ENCODE data around the gene LNX1. TPM values are rescaled to one million over a fixed set of nuclear protein-coding genes. Genes with fewer than 3 reads are reported as not detected.
"Not testable (repeated sequence)": the region's sequence is repeated elsewhere in the genome, so short reads cannot be mapped to it uniquely, and the experiment has no call there.

The LNX1 gene
- total RNA-seq, 1 donor from 2014 or later, result 26.7 TPM

GRCh38 chr4:53498706-53499105 is 92.6 kb downstream of the LNX1 start:
- no peak for DNase-seq (ENCODE audit: low spot score)

- DNase-seq (ENCODE audit: low spot score), result peak; percentile 51
Observed at GRCh38 chr4:53497487-53498244, 93.6 kb downstream of the LNX1 start.

GRCh38 chr4:53494851-53495250 is 96.4 kb downstream of the LNX1 start:
- no peak for DNase-seq (ENCODE audit: low spot score)

- no peak for DNase-seq (ENCODE audit: low spot score)
Observed at GRCh38 chr4:53490965-53491622, 100.2 kb downstream of the LNX1 start.

- no peak for DNase-seq (ENCODE audit: low spot score)
Observed at GRCh38 chr4:53490161-53490956, 100.9 kb downstream of the LNX1 start.

- no peak for DNase-seq (ENCODE audit: low spot score)
Observed at GRCh38 chr4:53489279-53489889, 101.9 kb downstream of the LNX1 start.

GRCh38 chr4:53487766-53488165 is 103.5 kb downstream of the LNX1 start:
- DNase-seq (ENCODE audit: low spot score), result no peak

GRCh38 chr4:53485658-53486040 is 105.6 kb downstream of the LNX1 start:
- DNase-seq (ENCODE audit: low spot score), result no peak

- DNase-seq (ENCODE audit: low spot score), result no peak
Observed at GRCh38 chr4:53484911-53485657, 106.2 kb downstream of the LNX1 start.

GRCh38 chr4:53483250-53483649 is 108.0 kb downstream of the LNX1 start:
- no peak for DNase-seq (ENCODE audit: low spot score)

- no peak for DNase-seq (ENCODE audit: low spot score)
Observed at GRCh38 chr4:53481586-53481985, 109.7 kb downstream of the LNX1 start.

- no peak for DNase-seq (ENCODE audit: low spot score)
Observed at GRCh38 chr4:53480909-53481308, 110.4 kb downstream of the LNX1 start.

- no peak for DNase-seq (ENCODE audit: low spot score)
Observed at GRCh38 chr4:53479736-53480525, 111.4 kb downstream of the LNX1 start.

GRCh38 chr4:53478671-53479456 is 112.4 kb downstream of the LNX1 start:
- DNase-seq (ENCODE audit: low spot score), result no peak

GRCh38 chr4:53477636-53478035 is 113.7 kb downstream of the LNX1 start:
- no peak for DNase-seq (ENCODE audit: low spot score)

GRCh38 chr4:53477038-53477565 is 114.2 kb downstream of the LNX1 start:
- no peak for DNase-seq (ENCODE audit: low spot score)

- DNase-seq (ENCODE audit: low spot score), result no peak
Observed at GRCh38 chr4:53476232-53477037, 114.9 kb downstream of the LNX1 start.

GRCh38 chr4:53466576-53466975 is 124.7 kb downstream of the LNX1 start:
- not testable (repeated sequence) for DNase-seq (ENCODE audit: low spot score)

GRCh38 chr4:53465891-53466290 is 125.4 kb downstream of the LNX1 start:
- no peak for DNase-seq (ENCODE audit: low spot score)

All from ureter (tissue), 1 donor.